ENCODE data around the gene BUB1B.

Gene BUB1B

DNA sequence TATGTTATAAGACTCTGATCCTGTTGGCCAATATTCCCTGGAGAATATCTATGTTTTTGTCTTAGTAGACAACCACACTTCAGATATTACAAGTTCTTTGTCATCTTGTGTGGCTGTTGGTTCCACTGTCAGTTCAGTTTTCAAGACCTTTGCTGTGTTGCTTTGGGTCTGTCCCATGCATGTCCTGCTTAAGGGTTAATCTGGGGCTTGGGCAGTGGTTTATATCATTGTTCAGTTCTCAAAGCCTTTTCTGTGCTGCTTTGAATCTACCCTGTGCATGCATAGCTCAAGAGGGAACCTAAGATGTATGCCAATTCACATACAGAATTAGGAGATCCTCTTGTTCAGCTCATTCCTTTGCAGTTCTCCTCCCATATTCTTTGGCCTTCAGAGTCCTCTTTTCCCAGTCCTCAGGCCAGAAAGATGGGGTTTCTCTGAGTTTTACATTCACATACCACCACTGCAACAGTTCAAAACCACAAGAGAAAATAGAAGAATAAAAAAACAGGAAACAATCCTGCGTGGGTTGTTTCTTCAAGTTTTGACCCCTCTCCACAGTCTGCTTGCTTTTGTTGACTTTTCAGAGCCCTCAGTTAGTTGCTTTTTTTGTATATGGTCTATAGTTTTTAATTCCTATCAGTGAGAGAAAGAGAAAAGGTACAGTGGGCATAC lies 21.6 kb downstream of the BUB1B start:
- DNase-seq, result no peak

GRCh38 chr15:40183636-40184463 lies 23.0 kb downstream of the BUB1B start:
- DNase-seq, result no peak

DNA sequence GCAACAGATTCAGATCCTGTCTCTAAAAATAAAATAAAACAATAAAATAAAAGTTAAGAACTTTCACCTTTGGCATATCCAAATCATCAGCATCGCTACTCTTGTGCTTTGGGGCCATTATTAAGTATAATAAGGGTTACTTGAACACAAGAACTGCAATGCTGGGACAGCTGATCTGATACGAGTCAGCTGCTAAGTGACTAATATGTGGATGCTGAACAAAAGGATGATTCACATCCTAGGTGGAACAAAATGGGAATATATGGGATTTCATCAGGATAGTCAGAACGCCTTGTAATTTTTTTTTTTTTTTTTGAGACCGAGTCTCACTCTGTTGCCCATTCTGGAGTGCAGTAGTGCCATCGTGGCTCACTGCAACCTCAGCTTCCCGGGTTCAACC lies 29.7 kb downstream of the BUB1B start:
- no peak for DNase-seq

- peak in 2 of 58 donors; percentile 0 to 4 for DNase-seq
Measured at GRCh38 chr15:40192942-40193341, 32.1 kb downstream of the BUB1B start.

- no peak for DNase-seq
Measured at GRCh38 chr15:40197434-40197833, 36.6 kb downstream of the BUB1B start.

GRCh38 chr15:40198355-40199085 lies 37.7 kb downstream of the BUB1B start:
- DNase-seq, result no peak

- no peak for DNase-seq
Measured at GRCh38 chr15:40204100-40204499, 43.2 kb downstream of the BUB1B start.

DNA sequence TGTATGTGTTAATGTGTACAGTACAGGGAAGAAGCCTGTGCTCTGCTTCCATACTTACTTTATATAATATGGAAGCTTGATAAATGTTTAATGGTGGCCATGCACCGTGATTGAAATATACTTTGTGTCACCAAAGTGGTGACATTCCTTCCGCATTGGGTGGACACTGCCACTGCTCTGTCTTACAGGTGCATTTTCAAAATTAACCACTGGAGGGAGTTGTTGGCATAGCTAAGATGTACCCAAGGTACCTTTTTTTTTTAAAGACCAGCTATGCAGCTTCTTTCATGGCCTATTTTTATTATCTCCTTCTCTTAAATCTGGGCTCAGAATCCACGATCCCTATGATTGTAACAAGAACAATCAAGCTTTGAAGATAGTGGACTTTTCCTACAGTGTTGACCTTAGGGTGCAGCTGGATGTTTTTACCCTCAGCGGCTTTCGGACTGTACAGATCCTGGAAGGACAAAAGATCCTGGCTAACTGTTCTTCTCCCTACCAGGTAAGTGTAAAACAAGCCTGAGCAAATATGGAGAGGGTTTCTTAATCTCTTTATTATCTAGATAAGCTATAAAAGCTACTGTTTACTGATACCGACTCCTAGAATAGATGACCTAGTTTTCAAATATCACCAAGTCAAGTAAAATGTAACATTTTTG lies 56.4 kb downstream of the BUB1B start:
- DNase-seq, result peak in 9 of 58 donors; percentile 4 to 67 (median 15)

DNA sequence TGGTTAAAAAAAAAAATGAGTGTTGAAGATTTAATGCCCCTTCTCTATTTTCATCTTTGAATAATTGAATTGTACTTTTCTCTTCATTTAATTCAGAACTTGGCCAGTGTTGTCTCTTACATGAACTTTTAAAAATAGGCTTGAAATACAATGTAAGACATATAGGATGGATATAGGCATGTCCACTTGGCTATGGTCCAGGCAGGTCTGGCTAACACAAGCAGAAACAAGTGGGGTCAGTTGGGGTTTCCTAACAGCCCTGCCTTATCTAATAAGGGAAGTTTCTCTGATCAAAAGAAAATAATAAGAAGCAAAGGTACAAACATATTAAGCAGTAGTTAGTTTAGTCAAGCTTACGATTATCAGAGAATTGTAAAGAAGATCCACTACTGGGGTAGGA lies 58.9 kb downstream of the BUB1B start:
- no peak for DNase-seq

- DNase-seq, result no peak
Measured at GRCh38 chr15:40222131-40222530, 61.3 kb downstream of the BUB1B start.

GRCh38 chr15:40226736-40227135 lies 65.9 kb downstream of the BUB1B start:
- DNase-seq, result no peak

DNA sequence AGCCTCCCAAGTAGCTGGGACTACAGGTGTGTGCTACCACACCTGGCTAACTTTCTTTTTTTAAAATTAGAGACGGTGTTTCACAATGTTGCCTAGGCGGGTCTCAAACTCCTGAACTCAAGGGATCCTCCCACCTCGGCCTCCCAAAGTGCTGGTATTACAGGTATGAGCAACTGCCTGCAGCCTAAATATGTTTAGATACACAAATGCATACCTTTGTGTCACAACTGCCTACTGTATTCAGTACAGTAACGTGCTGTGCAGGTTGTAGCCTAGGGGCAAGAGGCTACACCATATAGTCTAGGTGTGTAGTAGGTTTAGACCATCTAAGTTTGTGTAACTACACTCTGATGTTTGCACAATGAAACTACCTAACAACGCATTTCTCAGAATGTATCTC lies 68.4 kb downstream of the BUB1B start:
- DNase-seq, result no peak

GRCh38 chr15:40229956-40230355 lies 69.1 kb downstream of the BUB1B start:
- no peak for DNase-seq

- DNase-seq, result peak in 1 of 58 donors; percentile 15
Measured at GRCh38 chr15:40232625-40233070, 71.8 kb downstream of the BUB1B start.

GRCh38 chr15:40233727-40234577 lies 73.1 kb downstream of the BUB1B start:
- no peak for DNase-seq

GRCh38 chr15:40234783-40235182 lies 73.9 kb downstream of the BUB1B start:
- no peak for DNase-seq

DNA sequence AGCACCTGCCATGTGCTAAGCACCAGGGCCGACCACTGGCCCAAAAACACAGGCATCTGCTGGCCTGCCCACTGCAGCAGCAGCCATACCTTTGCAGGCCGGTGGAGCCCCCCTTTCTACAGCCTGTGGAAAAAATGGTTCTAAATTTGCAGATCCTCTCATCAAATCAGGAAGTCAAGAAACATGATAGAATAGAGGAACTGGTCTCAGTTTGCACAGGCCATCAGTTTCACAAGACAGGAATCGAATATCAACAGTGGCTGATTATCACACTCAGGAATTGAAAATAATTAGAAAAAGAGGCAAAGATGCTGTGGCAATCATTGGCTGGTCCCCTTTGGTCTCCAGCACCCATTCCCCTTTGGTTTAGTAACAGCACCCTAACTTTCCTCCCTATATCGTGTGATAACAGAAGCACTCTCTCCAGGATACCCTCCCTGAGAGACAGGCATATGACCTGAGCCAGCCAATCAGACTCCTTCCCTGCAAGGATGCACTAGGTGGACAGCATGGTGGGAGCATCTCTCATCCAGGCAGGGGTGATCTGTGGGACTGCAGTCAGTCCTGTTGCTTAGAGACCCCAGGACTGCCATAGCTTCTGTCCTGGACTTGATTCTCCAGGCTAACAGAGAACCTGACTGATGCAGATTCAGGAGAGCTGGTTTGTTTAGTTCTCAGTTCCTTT lies 74.5 kb downstream of the BUB1B start:
- peak in 1 of 58 donors; percentile 13 for DNase-seq

DNA sequence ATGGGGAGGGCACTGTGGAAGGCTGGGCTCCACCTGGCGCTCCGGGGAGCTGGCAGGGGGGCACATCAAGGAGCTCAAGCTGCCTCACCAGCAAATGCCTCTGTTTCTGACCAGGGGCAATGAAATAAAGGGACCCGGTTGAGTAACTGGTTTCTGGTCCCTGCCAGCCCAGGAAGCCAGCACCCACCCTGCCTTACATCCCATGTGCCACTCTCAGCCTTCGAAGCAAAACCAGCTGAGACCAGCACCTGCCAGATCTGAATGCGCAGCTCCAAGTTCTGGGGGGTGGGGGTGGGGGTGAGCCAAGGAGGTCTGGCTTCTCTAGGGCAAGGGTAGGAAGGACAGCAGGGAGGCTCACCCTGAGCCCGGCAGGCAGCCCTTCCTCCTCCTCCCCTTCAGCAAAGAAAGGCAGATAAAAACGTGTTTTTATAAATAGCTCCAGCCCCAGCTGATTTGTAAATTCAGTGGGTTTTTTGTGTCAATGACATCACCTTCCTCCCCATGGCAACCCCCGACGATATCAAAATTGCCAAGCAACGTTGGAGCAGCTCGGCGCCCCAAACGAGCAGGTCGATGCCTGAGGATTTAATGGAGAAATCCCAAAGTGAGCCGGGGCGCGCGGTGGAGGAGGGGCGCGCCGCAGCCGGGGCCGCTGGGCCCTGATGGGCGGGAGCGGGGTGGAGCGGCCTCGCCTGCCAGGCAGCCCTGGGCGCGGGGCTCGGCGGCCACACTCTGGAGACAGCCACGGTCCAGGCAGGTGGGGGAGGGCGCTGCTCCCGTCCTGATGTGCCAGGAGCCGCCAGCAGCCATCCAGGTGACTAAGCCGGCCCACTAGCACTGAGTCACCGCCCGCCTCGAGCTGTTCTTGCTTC lies 77.9 kb downstream of the BUB1B start, which contains the start of gene PAK6:
PAK6 (plus strand) TSS at position 532 of the 872 bp plus-strand sequence. CDS start 25,723 bp downstream, outside the sequence.
- peak in 31 of 58 donors; percentile 24 to 83 (median 49) for DNase-seq

DNA sequence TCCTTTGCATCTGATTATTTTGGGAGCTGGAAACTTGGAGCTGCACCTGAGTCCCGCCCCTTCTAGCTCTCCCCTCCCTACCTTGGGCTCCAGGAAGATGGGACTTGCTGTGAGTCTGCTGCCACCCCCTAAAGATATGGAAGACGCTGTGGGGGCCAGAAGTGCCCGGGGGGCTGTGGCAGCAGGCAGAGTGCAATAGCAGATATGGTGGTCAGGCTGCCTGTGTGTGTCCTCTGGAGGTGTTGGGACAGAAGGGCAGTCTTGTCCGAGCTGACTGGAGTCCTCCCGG lies 78.5 kb downstream of the BUB1B start:
- DNase-seq, result peak in 1 of 58 donors; percentile 65
